GM19035 (cell line): Measurements from ENCODE around the gene MMP24.
"Not testable (repeated sequence)": the region's sequence is repeated elsewhere in the genome, so short reads cannot be mapped to it uniquely, and the experiment has no call there.

ENCODE experiments used
- ATAC-seq: cut with Tn5 transposase; IDR thresholded peaks from one replicate; pipeline ENCODE4 v1.9.1; 2021; ENCODE audit not compliant: unreplicated experiment

Gene MMP24

DNA sequence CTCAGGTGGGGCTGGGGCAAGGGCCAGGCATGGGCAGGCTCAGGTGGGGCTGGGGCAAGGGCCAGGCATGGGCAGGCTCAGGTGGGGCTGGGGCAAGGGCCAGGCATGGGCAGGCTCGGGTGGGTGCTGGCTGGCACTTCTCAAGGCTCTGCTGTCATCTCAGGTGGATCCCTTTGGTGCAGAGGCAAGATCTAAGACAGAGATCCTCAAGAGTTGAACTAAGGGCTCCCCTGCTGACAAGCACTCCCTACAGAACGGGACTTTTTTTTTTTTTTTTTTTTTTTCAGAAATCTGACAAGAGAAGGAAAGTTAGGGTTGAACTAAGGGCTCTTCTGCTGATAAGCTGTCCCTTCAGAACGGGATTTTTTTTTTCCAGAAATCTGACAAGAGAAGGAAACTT, 26.5 kb downstream of the MMP24 start:
- no peak for ATAC-seq

DNA sequence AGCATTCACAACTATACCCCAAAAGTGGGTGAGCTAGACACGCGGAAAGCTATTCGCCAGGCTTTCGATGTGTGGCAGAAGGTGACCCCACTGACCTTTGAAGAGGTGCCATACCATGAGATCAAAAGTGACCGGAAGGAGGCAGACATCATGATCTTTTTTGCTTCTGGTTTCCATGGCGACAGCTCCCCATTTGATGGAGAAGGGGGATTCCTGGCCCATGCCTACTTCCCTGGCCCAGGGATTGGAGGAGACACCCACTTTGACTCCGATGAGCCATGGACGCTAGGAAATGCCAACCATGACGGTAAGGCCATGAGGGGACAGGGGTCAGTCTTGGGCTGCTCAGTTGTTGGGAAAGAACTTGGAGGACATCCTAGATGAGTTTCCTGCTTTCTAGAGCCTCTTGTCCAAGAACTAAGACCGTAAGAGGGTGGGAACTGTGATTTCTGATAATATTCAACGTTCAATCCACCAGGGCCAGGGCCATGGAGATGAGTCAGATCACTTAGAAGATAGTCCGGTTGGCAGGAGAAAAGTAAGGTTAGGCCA, 28.0 kb downstream of the MMP24 start:
- ATAC-seq: no peak

DNA sequence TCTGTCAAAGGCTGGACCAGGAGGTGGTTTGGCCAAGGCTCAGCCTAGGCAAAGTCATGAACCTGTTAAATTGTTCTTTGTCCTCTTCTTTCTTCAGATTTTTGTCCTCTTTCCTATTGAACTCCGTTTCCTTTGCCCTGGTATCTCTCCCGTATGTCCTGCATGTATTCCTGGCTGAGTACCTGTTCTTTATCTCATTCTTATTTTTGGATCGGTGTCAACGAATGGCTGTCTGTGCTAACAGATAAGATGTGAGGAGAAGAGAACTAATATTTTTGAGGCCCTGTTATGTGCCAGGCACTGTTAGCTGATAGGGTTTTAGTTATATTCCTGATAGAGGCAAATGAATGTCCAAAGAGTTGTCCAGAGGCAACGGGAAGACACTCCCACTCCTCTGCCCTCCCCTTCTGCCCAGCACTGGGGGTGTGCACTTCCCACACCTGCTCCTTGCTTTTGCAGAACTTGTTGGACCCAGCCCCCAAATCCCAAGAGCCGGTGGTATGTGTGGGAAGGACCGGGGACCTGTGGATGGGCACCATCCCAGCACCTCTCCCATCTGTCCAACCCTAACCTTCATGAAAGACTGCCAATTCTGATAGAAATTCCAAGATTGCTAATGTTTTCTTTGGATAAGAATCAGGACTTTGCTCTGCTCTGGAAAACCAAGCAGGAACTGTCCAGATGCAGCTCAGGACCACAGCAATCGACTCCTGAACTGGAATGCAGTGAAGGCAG, 30.9 kb downstream of the MMP24 start:
- no peak for ATAC-seq

DNA sequence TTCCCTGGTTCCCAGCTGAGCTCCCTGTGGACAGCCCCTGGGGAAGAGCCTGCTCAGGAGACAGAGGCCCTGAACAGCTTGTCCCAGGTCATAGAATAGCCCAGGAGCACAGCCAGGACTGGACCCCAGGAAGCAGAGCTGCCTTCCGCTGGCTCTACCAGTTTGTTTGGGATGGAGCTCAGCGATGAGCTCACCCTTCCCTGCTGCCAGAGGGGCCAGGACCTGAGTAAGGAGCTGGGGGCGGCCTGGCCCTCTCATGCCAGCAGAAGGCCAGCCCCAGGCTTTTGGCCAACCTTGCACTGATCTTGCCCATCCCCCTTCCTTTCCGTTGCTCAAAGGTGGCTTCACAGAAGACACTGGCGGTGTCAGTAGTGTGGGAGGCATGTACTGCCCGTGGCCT, 33.9 kb downstream of the MMP24 start:
- no peak for ATAC-seq

DNA sequence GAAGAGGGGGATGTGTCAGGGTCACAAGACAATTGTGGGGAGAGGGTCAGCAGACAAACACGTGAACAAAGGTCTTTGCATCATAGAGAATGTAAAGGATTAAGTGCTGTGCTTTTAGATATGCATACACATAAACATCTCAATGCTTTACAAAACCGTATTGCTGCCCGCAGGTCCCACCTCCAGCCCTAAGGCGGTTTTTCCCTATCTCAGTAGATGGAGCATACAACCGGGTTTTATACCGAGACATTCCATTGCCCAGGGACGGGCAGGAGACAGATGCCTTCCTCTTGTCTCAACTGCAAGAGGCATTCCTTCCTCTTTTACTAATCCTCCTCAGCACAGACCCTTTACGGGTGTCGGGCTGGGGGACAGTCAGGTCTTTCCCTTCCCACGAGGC, 35.8 kb downstream of the MMP24 start:
- ATAC-seq: not testable (repeated sequence)

DNA sequence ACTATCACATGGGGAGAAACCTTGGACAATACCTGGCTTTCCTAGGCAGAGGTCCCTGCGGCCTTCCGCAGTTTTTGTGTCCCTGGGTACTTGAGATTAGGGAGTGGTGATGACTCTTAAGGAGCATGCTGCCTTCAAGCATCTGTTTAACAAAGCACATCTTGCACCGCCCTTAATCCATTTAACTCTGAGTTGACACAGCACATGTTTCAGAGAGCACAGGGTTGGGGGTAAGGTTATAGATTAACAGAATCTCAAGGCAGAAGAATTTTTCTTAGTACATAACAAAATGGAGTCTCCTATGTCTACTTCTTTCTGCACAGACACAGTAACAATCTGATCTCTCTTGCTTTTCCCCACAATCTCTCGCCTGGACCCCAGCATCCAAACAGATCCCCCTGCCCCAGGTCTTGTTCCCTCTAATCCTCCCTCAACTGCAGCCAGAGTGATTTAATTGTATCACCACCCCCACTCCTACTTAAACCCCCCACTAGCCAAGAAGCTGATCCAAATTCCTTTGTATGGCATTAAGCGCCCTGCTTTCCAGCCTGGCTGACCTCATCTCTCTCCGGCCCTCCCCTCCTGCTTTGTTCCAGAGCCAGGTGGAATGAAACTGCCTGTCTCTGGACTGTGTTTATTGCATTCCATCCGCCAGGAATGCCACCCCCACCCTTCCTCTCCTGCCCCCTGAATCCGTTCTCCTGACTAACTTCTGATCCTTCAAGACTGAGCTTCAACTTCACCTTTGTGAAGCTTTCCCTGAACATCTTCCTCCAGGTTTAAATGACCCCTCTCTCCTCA, 36.4 kb downstream of the MMP24 start:
- not testable (repeated sequence) for ATAC-seq

DNA sequence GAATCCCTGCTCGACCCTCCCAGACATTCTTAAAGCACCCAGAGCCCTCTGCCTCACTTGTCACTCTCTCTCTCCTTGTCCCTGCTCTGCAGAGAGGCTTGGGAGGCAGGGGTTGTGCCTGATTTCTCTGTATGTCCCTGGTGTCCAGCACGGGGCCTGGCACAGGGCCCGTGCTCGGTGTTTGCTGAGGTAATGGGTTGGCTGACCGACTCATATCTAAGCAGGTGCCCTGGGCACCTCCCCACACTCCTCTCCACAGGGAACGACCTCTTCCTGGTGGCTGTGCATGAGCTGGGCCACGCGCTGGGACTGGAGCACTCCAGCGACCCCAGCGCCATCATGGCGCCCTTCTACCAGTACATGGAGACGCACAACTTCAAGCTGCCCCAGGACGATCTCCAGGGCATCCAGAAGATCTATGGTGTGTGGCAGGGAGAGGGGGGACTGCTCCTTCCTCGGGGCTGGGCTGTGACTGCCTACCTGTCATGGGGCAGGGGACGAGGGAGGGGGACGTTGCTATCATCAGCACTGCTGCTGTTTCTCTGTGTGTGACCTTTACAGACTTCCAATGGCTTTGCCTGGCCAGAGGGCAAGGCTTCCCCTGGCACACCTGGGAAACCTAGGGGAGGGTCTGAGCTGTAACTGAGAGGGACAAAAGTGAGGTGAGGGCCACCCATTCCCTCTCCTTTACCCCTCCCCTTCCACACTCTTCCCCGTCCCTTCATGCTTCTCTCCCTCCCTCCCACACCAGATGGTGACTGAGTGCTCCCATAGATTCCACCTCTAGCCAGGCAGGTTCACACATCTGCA, 37.2 kb downstream of the MMP24 start:
- ATAC-seq: no peak

DNA sequence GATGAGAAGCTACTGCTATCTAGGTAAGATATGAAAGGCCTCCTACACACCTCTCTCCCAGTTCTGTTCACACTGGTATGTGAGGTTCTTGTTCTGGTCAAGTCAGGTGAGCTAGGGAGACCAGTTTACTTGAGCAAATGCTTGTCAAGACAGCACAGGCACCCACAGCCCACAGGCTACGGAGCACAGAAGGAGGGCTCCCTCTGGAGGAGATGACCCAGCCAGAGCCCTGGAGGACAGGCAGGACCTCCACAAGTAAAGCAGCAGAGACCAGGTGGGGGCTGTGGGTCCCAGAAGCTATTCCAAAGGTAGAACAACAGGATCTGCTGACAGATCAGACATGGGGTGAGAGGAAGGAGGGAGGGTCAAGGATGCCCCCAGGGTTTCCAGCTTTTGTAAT, 38.3 kb downstream of the MMP24 start:
- ATAC-seq: no peak

DNA sequence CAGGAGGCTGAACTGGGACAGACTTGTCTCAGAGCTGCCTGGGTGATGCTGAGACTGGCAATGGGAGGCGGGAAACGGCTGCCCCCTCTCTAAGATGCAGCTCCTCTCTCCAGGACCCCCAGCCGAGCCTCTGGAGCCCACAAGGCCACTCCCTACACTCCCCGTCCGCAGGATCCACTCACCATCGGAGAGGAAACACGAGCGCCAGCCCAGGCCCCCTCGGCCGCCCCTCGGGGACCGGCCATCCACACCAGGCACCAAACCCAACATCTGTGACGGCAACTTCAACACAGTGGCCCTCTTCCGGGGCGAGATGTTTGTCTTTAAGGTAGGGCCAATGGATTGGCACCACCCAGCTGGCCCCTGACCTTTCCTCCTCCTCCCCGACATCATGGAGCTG, 40.6 kb downstream of the MMP24 start:
- no peak for ATAC-seq

DNA sequence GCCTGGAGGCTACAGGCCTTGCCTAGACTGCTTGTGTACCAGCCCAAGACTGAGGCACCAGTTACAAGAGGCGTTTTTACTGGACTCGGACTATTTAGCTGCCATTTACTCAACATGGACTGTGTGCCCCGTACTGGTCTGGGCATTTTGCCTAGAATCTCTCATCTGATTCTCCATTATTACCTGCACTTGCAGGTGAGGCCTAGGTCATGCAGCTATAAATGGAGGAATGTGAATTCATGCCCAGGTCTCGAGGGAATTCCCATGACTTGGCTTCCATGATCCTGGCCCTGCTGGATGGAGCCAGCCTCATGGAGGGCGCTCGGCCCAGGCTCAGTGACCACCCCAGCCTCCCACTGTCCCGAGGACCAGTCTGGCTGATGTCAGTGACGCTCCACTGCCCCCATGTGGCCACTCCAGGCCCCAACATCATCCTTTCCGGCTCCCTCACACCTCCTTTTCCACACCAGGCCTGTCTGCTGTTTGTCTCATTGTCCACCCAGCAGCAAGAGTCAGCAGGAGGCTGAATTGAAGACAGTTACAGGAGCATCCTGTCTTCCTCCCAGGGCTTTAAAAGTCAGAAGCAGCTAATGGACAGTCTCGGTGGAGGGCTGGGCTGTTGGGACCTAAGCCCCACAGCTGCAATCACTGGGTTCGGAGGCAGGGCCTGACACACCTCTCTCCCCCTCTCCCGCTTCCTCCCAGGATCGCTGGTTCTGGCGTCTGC, 42.7 kb downstream of the MMP24 start:
- no peak for ATAC-seq

DNA sequence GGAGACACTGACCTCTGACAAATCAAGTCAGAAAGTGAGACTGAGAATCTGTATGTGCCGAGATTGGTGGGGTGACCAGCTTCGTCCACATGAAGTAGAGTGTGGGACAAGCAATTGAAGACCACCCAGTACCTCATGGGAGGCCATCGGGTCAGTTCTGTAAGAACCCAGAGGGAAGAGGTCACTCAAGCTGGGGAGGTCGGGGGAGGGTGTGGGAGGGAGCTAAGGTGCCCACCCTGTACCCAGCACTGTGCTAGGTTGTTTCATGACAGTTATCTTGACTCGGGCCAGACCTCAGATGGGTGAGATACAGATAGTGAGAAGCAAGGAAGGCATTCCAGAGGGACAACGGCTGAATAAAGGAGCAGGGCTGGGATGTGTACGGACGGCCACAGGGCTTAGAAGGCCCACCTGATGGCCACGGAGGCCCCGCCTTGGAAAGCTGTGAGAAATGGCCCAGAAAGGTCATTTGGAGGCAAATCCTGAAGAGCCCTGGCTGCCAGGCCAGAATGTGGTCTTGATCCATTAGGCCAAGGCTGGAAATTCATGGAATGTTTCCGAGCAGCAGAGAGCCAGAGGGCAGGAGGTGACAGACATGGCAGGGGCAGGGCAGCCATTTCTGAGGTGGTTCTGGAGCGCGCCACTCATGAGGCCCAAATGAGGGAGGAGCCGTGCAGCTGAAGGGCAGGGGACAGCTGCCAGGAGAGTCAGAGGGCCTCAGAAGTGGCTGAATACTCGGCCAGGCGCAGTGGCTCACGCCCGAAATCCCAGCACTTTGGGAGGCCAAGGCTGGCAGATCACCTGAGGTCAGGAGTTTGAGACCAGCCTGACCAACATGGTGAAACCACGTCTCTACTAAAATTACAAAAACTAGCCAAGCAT, 43.8 kb downstream of the MMP24 start:
- no peak for ATAC-seq

DNA sequence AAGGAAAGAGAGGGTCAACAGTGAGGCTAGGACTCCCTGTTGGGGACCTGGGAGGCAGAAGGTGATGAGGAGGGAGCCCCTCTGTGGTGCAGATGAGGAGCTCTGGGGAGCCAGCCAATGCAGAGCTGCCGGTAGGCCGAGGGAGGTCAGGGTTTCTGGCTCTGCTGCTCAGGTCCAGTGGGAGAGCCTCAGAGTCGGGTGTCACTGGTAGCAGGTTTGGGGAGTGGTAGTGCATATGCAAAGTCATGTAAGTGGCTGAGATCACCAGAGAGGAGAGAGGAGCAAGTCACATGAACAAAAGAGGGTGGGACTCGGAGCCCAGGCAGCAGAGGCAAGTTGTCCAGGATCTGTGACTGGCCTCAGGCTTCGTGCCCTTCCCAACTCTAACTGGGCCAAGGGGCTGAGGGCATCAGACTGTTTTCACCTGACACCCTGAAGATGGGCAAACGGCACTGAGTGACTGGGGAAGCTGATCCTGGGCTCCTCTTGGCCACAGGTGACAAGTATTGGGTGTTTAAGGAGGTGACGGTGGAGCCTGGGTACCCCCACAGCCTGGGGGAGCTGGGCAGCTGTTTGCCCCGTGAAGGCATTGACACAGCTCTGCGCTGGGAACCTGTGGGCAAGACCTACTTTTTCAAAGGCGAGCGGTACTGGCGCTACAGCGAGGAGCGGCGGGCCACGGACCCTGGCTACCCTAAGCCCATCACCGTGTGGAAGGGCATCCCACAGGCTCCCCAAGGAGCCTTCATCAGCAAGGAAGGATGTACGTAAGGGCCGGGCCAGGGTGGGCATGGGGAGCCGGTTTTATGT, 44.8 kb downstream of the MMP24 start:
- ATAC-seq: no peak

DNA sequence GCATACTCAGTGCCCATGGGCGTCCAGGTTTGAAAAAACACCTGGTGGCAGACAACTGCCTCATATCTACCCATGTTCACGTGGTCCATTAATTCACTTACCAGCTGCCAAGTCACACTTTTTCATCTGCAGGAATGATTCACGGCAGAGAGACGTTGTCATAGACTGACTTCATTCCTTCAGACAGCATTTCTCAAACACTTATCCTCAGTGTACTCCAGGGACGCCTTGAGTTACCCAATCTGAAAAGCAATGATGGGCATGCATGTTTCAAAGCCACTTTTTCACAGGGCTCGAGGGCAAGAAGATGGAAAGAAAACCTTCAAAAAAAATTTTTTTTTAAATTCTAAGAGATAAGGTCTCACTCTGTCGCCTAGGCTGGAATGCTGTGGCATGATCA, 45.4 kb downstream of the MMP24 start:
- ATAC-seq: no peak

DNA sequence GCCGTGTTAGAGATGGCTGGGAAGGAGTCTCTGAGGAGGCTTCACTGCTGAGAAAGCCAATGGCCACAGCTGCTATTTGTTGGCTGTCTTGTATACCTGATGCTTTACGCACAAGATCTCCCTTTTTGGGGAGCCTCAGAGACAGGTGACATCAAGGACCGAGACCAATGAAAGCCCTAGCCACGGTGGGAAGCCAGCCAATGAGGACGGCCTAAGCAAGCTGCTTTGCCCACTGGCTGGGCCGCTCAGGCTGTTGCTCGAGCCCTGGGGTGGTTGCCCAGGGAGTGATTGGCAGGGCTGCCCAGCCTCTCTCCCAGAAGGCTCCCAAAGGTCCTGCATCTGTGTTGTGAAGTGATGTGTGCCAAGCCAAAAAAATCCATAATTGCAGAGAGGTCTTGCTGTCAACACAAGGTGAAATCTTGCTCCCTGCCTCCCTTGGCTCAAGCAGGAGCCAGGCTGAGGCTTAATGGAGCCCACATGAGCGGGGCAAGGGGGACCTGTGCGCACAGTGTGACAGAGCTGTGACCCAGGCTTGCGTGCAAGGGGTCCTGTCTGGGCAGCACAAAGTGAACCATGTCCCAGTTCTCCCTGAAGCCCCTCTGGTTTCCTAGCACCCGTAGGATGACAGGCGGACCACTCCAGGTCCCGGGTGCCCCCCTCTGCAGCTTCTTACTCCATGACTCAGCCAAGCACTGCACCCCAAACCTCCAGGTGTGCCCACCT, 47.1 kb downstream of the MMP24 start:
- ATAC-seq: no peak

DNA sequence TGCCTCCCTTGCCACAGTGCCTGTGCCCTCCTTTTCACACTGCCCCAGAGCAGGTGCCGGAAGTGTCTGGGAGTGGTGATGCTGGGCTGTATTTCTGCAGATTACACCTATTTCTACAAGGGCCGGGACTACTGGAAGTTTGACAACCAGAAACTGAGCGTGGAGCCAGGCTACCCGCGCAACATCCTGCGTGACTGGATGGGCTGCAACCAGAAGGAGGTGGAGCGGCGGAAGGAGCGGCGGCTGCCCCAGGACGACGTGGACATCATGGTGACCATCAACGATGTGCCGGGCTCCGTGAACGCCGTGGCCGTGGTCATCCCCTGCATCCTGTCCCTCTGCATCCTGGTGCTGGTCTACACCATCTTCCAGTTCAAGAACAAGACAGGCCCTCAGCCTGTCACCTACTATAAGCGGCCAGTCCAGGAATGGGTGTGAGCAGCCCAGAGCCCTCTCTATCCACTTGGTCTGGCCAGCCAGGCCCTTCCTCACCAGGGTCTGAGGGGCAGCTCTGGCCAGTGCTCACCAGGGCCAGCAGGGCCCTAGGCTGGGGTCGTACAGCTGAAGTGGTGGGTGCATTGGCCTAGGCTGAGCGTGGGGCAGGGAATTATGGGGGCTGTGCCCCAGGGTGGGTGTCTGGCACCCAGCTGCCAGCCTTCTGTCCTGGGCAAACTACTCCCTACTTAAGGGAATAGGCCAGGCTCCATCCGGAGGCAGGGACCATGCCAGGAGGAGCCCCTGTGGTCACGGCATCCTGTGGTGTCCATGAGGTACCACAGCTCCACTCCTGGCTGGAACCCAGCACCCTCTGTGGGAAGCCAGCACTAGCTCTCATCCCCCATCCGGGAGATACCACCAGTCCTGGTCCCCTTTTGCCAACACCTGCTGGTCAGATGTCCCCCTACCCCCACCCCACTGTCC, 47.9 kb downstream of the MMP24 start:
- ATAC-seq: no peak

DNA sequence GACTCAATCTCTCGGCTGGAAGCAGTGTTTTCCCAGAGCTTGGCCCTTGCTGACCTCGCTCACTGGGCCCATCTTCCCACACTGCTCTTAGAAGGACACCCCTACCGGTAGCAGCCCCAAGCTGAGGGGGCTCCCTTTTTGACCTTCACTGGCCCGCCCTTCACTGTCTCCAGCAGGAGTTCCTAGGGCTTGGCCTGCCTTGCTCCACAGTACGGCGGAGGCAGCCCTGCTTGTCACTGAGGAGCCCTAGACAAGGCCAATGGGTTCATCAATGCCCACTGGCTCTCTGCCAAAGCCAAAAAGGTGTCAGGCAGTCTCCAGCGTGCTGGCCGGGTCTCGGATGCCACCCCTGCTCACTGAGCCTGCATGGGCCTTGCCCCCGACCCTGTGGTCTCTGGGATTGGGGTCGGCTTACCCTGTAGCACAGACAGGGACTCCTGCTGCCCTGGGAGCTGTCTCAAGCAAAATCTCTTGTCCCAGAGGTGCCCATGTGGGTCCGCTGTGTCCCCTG, 49.3 kb downstream of the MMP24 start:
- no peak for ATAC-seq

DNA sequence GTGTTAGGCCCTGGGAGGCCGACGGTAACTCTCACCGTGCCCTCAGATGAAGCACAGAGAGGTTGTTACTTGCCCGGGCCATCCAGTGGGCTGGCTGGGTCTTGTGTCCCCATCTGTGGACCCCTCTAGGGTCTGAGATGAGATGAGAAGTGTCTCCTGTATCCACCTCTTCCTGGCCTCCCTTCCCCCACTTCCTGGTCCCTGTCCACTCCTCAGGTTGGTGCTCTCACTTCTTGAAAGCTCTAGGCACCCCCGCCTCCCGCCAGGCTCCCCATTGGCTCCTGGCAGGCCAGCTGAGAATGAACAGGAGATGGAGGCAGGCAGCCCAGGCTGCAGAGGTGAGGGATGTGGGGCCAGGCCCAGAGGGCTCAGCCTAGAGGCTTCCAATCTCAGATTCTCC, 49.9 kb downstream of the MMP24 start:
- no peak for ATAC-seq
